HUES6 (cell line): Measurements from ENCODE around the gene C15orf62.

Experiments used
- H3K27ac ChIP-seq: 2 replicates; pipeline ENCODE4 v1.7.0; 2013; ENCODE audit warnings: low read depth, mild to moderate bottlenecking, low read length, inconsistent platforms
- H3K27me3 ChIP-seq: 2 replicates; pipeline ENCODE4 v1.6.1; 2013; ENCODE audit warnings: low read length; ENCODE audit not compliant: control insufficient read depth, insufficient read depth
- H3K36me3 ChIP-seq: 2 replicates; pipeline ENCODE4 v1.6.1; 2013; ENCODE audit warnings: low read length; ENCODE audit not compliant: control insufficient read depth, insufficient read depth
- H3K4me1 ChIP-seq: 2 replicates; pipeline ENCODE4 v1.6.1; 2013; ENCODE audit warnings: low read length; ENCODE audit not compliant: control insufficient read depth, insufficient read depth
- H3K4me3 ChIP-seq: 2 replicates; pipeline ENCODE4 v1.5.1; 2013; ENCODE audit warnings: low read depth, low read length
- H3K9ac ChIP-seq: one replicate; pipeline ENCODE4 v1.6.1; 2013; ENCODE audit warnings: mild to moderate bottlenecking, low read length
- H3K9me3 ChIP-seq: 2 replicates; pipeline ENCODE4 v1.6.1; 2013; ENCODE audit warnings: low read depth, low read length; ENCODE audit not compliant: control insufficient read depth, insufficient read depth

Gene C15orf62

DNA sequence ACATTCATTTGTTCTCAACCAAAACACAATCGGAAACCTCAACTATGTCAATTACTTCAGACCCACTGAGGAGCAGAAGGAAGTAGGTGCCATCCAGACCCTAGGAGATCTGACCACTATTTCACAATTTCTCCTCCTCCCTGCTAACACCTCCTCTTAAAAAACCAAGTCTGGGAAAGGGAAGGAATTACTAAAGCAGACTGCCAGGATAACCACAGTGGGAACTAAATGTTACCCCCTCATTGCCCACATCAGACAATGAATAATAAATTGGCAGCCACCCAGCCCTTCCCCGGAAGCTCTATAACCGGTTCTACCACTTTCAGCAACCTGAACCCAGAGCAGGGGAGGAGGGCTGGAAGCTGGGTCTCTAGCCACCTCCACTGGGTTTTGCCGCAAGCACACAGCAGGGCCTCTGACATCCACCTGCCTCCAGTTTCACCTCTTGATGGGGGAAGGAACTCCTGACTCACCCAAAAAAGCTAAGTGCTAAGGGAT lies 17.6 kb downstream of the C15orf62 start:
- peak overlapping the region; percentile 38 for H3K4me3 ChIP-seq
- peaks cover 37% of the 10 kb centered on the region for H3K4me1 ChIP-seq
- peak overlapping the region; percentile 51 for H3K9ac ChIP-seq

DNA sequence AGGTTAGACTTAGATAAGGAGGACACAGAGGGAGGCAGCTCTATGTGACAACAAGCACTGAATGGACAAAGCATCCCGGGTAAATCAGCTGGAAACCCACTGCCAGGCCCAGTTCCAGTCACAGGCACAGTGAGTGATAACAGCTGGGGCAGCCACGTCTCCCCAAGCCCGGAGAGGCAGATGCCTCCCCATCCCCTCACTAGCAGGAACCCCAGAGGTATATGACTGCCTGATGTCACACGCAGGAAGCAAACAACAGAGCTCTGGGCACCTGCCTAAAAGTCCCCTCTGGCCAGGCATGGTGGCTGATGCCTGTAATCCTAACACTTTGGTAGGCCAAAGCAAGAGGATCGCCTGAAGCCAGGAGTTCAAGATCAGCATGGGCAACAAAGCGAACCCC lies 18.2 kb downstream of the C15orf62 start:
- Histone ChIP-seq H3K27me3 (no peaks in the 10 kb centered on the region), H3K9ac (peak overlapping the region; percentile 21), H3K9me3 (no peaks in the 10 kb centered on the region), H3K4me3 (peak overlapping the region; percentile 27; the same call in 1 of the 2 replicates), H3K27ac (no peak overlapping the region), H3K4me1 (peaks cover 37% of the 10 kb centered on the region), H3K36me3 (no peaks in the 10 kb centered on the region)

More for the DNA sequence above, 17.6 kb downstream of the C15orf62 start:
- Histone ChIP-seq H3K27ac (peak overlapping the region; percentile 57; the same call in 1 of the 2 replicates), H3K9me3 (no peaks in the 10 kb centered on the region), H3K27me3 (no peaks in the 10 kb centered on the region), H3K36me3 (no peaks in the 10 kb centered on the region)

DNA sequence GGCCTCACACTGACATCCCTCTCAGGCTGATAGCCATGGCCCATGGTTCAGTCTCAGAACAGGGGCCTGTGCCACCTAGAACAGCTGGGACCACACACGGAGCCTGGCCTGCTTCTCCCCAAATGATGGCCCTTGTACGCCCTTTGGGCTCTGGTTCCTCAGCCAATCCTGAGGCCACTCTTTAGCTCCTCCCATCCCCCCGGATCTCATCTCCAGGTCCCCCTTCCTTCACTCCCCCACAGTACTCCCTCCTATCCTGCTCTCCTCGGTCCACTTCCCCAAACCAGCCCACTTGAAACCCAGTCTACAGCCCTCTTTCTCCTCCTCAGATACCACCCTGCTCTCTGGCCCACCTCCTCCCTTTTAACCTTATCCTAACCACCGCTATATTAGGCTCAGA lies 19.3 kb downstream of the C15orf62 start:
- Histone ChIP-seq H3K9me3 (no peaks in the 10 kb centered on the region), H3K9ac (no peak overlapping the region), H3K4me3 (no peak overlapping the region), H3K36me3 (no peaks in the 10 kb centered on the region), H3K4me1 (peaks cover 43% of the 10 kb centered on the region), H3K27ac (no peak overlapping the region), H3K27me3 (no peaks in the 10 kb centered on the region)

DNA sequence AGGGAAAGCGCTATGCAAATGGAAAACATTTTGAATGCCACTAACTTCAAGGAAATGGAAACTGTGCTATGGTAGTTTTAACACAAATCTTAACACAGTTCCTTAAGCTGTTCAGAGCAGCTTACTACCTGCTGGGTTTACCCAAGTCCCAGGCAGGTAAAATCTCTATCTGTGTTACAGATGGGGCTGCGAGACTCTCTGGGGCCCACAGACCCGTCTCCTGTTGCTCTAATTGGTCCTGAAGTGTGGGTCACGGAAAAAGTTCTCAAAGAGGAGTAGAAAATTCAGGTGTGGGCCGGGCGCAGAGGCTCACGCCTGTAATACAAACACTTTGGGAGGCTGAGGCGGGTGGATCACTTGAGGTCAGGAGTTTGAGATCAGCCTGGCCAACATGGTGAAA lies 20.2 kb downstream of the C15orf62 start:
- peaks cover 43% of the 10 kb centered on the region for H3K4me1 ChIP-seq
- no peak overlapping the region for H3K27ac ChIP-seq
- H3K9me3 ChIP-seq, result no peaks in the 10 kb centered on the region
- H3K4me3 ChIP-seq, result no peak overlapping the region
- no peak overlapping the region for H3K9ac ChIP-seq
- no peaks in the 10 kb centered on the region for H3K36me3 ChIP-seq
- H3K27me3 ChIP-seq, result no peaks in the 10 kb centered on the region

DNA sequence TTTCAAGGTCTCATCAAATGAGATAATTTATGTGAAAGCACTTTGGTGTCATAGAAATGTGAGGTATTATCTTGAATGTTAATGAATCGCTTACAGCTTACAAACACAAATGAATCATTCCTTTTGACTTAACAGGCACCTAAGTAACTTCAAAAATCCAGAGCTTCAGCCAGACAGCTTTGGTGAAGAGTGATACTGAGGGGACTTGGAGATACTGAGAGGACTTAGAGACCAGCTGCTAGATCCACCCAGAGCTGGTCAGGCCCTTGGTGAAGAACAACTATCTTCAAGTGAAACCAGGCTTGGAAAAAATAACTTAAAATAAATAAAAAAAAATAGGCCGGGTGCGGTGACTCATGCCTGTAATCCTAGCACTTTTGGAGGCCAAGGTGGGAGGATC lies 20.9 kb downstream of the C15orf62 start:
- H3K27me3 ChIP-seq, result no peaks in the 10 kb centered on the region
- H3K9me3 ChIP-seq, result no peaks in the 10 kb centered on the region
- H3K4me3 ChIP-seq, result no peak overlapping the region
- H3K9ac ChIP-seq, result no peak overlapping the region
- H3K4me1 ChIP-seq, result peaks cover 36% of the 10 kb centered on the region
- no peak overlapping the region for H3K27ac ChIP-seq
- H3K36me3 ChIP-seq, result no peaks in the 10 kb centered on the region

DNA sequence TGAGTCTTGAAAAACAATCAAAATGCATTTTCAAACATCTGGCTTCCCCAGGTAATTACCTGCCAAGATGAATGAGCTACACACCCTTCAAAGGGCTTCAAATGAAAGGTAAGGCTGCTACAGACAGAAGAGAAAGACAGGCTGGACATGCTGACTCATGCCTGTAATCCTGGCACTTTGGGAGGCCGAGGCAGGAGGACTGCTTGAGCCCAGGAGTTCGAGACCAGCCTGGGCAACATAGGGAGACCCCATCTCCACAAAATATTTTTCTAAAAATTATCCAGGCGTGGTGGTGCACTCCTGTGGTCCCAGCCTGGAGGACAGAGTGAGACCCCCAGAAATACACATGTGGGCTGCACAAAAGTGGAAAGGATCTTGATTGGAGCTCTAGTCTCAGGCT lies 22.6 kb downstream of the C15orf62 start:
- no peak overlapping the region for H3K4me3 ChIP-seq
- H3K4me1 ChIP-seq, result peaks cover 29% of the 10 kb centered on the region
- H3K27me3 ChIP-seq, result no peaks in the 10 kb centered on the region
- no peak overlapping the region for H3K9ac ChIP-seq
- H3K9me3 ChIP-seq, result no peaks in the 10 kb centered on the region
- H3K27ac ChIP-seq, result no peak overlapping the region
- H3K36me3 ChIP-seq, result no peaks in the 10 kb centered on the region

DNA sequence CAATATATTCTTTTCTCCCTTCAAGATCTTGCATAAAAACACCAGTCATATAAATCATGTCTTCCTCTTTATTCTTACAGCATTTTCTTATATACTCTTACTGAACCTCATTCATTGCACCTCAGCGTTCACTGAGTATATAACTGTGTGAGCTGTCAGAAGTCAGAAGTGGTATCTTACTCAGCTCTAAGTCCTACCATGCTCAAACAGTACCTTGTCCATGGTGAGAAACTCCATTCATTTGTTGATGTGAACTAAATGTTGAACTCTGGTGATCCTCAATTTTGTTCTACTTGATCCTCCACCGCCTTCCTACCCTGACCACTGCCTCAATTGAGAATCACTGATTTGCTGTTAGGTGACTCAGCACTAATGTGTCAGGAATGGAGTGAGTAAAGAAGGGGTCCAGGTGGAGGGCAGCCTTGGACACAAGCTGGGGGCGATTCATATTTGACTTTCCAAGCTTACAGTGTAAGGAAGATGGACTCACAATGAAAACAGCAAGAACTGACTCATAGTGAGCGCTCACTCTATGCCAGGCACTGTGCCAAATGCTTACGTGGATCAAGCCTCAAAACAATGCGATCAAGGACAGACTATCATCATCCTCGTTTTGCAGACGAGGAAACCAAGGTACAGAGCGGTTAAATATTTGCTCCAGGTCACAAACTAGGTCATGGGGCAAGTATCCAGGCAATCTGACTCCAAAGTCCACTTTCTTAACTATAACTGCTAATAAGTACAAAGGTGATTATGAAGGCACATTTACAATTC lies 23.6 kb downstream of the C15orf62 start:
- H3K4me1 ChIP-seq, result peaks cover 27% of the 10 kb centered on the region
- no peaks in the 10 kb centered on the region for H3K27me3 ChIP-seq
- no peak overlapping the region for H3K4me3 ChIP-seq
- H3K9me3 ChIP-seq, result no peaks in the 10 kb centered on the region
- H3K36me3 ChIP-seq, result no peaks in the 10 kb centered on the region
- no peak overlapping the region for H3K27ac ChIP-seq
- no peak overlapping the region for H3K9ac ChIP-seq

DNA sequence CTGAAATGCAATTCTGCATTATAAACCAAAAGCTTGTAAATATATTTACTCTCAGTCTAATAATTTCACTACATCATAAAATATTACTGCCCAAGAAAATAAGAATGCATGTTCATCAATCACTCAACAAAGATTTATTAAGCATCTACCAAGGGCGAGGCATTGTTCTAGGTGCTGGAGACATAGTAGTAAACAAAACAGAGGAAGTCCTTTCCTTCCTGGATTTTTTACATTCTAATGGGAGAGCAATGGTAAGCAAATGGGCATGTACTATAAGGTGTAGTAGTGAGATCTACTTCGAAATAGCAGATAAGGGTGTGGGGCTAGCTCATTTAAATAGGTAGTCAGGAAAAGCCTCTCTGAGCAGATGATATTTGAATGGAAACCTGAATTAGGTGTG lies 26.3 kb downstream of the C15orf62 start:
- Histone ChIP-seq H3K9ac (no peak overlapping the region), H3K9me3 (no peaks in the 10 kb centered on the region), H3K36me3 (no peaks in the 10 kb centered on the region), H3K27me3 (no peaks in the 10 kb centered on the region), H3K4me1 (peaks cover 34% of the 10 kb centered on the region), H3K4me3 (no peak overlapping the region), H3K27ac (no peak overlapping the region)

DNA sequence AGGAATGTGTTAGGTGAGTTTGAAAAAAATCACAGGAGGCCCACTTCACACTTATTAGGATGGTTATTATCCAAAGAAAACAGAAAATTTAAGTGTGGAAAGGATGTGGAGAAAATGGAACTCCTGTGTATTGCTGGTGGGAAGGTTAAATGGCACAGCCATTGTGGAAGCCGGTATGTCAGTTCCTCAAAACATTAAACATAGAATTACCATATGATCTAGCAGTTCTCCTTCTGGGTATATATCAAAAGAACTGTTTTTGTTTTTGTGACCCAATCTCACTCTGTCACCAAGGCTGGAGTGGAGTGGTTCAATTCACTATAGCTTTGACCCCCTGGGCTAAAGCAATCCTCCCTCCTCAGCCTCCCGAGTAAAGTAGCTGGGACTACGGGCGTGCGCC lies 26.7 kb downstream of the C15orf62 start:
- Histone ChIP-seq H3K27me3 (no peaks in the 10 kb centered on the region), H3K27ac (no peak overlapping the region), H3K4me1 (peaks cover 34% of the 10 kb centered on the region), H3K36me3 (no peaks in the 10 kb centered on the region), H3K9ac (no peak overlapping the region), H3K4me3 (no peak overlapping the region), H3K9me3 (no peaks in the 10 kb centered on the region)

DNA sequence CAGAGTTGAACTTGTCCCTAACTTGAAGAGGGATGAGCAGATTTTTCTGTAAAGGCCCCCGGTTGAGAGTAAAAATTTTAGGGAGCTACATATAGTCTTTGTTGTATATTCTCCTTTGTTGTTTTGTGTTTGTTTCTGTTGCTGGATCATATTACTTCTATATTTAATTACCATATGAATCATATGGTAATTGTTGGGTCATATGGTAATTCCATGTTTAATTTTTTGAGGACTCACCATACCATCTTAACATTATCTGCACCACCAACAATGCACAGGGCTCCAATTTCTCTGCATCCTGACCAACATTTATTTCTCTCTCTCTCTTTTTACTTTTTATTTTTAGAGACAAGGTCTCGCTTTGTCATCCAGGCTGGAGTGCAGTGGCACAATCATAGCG lies 29.7 kb downstream of the C15orf62 start:
- H3K27ac ChIP-seq, result no peak overlapping the region
- H3K4me3 ChIP-seq, result no peak overlapping the region; the same call in 1 of the 2 replicates
- no peaks in the 10 kb centered on the region for H3K27me3 ChIP-seq
- H3K9me3 ChIP-seq, result no peaks in the 10 kb centered on the region
- 0 out of 2 replicates have a peak, but pooled peaks cover 3% of the 10 kb centered on the region for H3K36me3 ChIP-seq
- no peak overlapping the region for H3K9ac ChIP-seq
- peaks cover 29% of the 10 kb centered on the region for H3K4me1 ChIP-seq

DNA sequence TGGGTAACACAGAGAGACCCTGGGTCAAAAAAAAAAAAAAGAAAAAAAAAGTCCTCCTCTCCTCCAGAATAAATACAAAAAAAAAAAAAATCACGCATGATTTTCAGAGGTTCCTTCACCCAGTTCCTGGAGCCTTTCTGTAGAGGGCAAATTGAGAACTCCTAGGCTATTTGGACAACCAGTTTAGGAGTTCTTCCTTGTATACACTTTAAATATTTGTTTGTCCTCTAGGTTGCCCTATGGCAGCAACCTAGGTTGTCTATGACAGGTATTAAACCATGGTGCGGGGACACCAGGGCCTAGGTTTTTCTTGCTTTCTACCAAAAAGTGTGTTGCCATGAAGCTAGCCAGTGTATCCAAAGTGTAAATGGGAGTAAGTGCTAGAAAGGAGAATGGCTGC lies 33.3 kb downstream of the C15orf62 start:
- H3K9ac ChIP-seq, result no peak overlapping the region
- H3K9me3 ChIP-seq, result no peaks in the 10 kb centered on the region
- peaks cover 22% of the 10 kb centered on the region for H3K4me1 ChIP-seq
- no peaks in the 10 kb centered on the region for H3K27me3 ChIP-seq
- no peak overlapping the region for H3K4me3 ChIP-seq
- H3K36me3 ChIP-seq, result 0 out of 2 replicates have a peak, but pooled peaks cover 3% of the 10 kb centered on the region
- H3K27ac ChIP-seq, result no peak overlapping the region
